Astrocyte (in vitro differentiated cells and primary cell): ENCODE results near the gene MDN1. TPM values are rescaled to one million over a fixed set of nuclear protein-coding genes. Genes with fewer than 3 reads are reported as not detected.

Experiments
- DNase-seq: peaks from one replicate; pipeline ENCODE4 v3.0.0-alpha.2; 2010; ENCODE audit warnings: low read depth
- FAIRE-seq: peaks from 2 replicates; lab custom pipeline; 2011; peaks lifted over from hg19 to GRCh38; lab: Jason Lieb, UNC
- H2AFZ ChIP-seq: 2 replicates; pipeline ENCODE4 v1.6.0; 2012; ENCODE audit warnings: low read depth, low read length, inconsistent platforms
- H3K27ac ChIP-seq: 2 replicates; pipeline ENCODE4 v1.5.1; 2011; ENCODE audit warnings: low read depth, low read length, inconsistent platforms
- H3K27me3 ChIP-seq: 2 replicates; pipeline ENCODE4 v1.6.0; 2011; ENCODE audit warnings: low read length, inconsistent platforms; ENCODE audit not compliant: insufficient read depth
- H3K36me3 ChIP-seq: 2 replicates; pipeline ENCODE4 v1.5.1; 2011; ENCODE audit warnings: low read length, inconsistent platforms; ENCODE audit not compliant: insufficient read depth
- H3K4me1 ChIP-seq: 2 replicates; pipeline ENCODE4 v1.5.1; 2011; ENCODE audit warnings: low read length, inconsistent platforms; ENCODE audit not compliant: insufficient read depth
- H3K4me2 ChIP-seq: 2 replicates; pipeline ENCODE4 v1.6.0; 2012; ENCODE audit warnings: low read length, inconsistent platforms
- H3K4me3 ChIP-seq: 2 replicates; pipeline ENCODE4 v1.5.1; 2011; ENCODE audit warnings: low read depth, mild to moderate bottlenecking, low read length, inconsistent platforms; ENCODE audit not compliant: insufficient read depth
- H3K79me2 ChIP-seq: 2 replicates; pipeline ENCODE4 v1.6.0; 2012; ENCODE audit warnings: mild to moderate bottlenecking, low read length, inconsistent platforms; ENCODE audit not compliant: insufficient read depth
- H3K9ac ChIP-seq: 2 replicates; pipeline ENCODE4 v1.6.0; 2012; ENCODE audit warnings: mild to moderate bottlenecking, low read length, inconsistent platforms
- H3K9me3 ChIP-seq: 2 replicates; pipeline ENCODE4 v1.5.1; 2012; ENCODE audit warnings: low read depth, mild to moderate bottlenecking, low read length, inconsistent platforms; ENCODE audit not compliant: insufficient read depth
- H4K20me1 ChIP-seq: 2 replicates; pipeline ENCODE4 v1.6.0; 2012; ENCODE audit warnings: low read length, inconsistent platforms; ENCODE audit not compliant: insufficient read depth
- H3K27ac Mint-ChIP-seq: one replicate; pipeline ENCODE4 v1.8.0; 2021; ENCODE audit warnings: mild to moderate bottlenecking, mixed read lengths; ENCODE audit not compliant: unreplicated experiment
- H3K27me3 Mint-ChIP-seq: one replicate; pipeline ENCODE4 v1.8.0; 2021; ENCODE audit warnings: low read depth, mixed read lengths; ENCODE audit not compliant: unreplicated experiment
- H3K36me3 Mint-ChIP-seq: one replicate; pipeline ENCODE4 v1.8.0; 2021; ENCODE audit warnings: low read depth, mixed read lengths; ENCODE audit not compliant: unreplicated experiment
- H3K4me1 Mint-ChIP-seq: one replicate; pipeline ENCODE4 v1.8.0; 2021; ENCODE audit warnings: low read depth, mixed read lengths; ENCODE audit not compliant: unreplicated experiment
- H3K4me3 Mint-ChIP-seq: one replicate; pipeline ENCODE4 v1.8.0; 2021; ENCODE audit warnings: mild to moderate bottlenecking, moderate library complexity, mixed read lengths; ENCODE audit not compliant: unreplicated experiment
- H3K9me3 Mint-ChIP-seq: one replicate; pipeline ENCODE4 v1.8.0; 2021; ENCODE audit warnings: mild to moderate bottlenecking, mixed read lengths; ENCODE audit not compliant: unreplicated experiment
- EZH2 ChIP-seq: IDR thresholded peaks from 2 replicates; pipeline ENCODE4 v1.6.1; 2012; ENCODE audit warnings: mild to moderate bottlenecking, low read length, inconsistent platforms; ENCODE audit not compliant: insufficient read depth
- total RNA-seq: library from RNA; stranded (reverse); gene quantifications from 2 replicates; pipeline ENCODE4 v1.2.1, GENCODE V29; 2021
- TF ChIP-seq, protein P1 (sequence below): IDR thresholded peaks from 2 replicates; pipeline ENCODE4 v1.5.1; 2011; ENCODE audit warnings: low read depth, mild to moderate bottlenecking, inconsistent platforms, low read length, moderate library complexity; ENCODE audit not compliant: insufficient read depth

Gene MDN1
- total RNA-seq, 1 donor from 2014 or later = 35.7 TPM

DNA sequence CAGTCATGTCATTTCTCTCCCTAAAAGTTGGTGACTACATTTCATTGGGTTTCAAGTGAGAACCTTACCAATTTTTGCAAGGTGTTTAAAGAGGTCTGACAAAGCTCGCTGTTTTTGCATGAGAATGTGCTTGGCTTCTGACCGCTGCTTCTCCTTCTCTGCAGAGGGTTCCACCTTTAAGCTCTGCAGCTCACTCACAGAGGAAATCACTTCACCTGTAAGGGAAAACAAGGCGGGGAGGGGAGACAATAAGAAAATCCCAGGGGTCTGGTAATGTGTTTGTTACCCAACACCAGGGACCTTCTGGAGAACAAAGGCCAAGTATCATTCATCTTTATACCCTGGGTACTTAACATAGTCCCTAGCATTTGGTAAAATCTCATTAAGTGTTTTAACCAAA lies 141.1 kb downstream of the MDN1 start:
- Histone ChIP-seq H3K9ac (no peak overlapping the region), H3K4me3 (no peak overlapping the region), H3K36me3 (peaks cover 54% of the 10 kb centered on the region), H3K9me3 (no peaks in the 10 kb centered on the region), H3K4me1 (no peaks in the 10 kb centered on the region), H4K20me1 (peaks cover 3% of the 10 kb centered on the region), H3K79me2 (no peaks in the 10 kb centered on the region), H3K4me2 (no peak overlapping the region), H3K27me3 (no peaks in the 10 kb centered on the region), H3K27ac (no peak overlapping the region), H2AFZ (no peak overlapping the region)
- no peaks in the 10 kb centered on the region for H3K9me3 Mint-ChIP-seq
- DNase-seq (no peak), FAIRE-seq (no peak)
- TF ChIP-seq EZH2 = no peak
- TF ChIP-seq, protein P1, sequence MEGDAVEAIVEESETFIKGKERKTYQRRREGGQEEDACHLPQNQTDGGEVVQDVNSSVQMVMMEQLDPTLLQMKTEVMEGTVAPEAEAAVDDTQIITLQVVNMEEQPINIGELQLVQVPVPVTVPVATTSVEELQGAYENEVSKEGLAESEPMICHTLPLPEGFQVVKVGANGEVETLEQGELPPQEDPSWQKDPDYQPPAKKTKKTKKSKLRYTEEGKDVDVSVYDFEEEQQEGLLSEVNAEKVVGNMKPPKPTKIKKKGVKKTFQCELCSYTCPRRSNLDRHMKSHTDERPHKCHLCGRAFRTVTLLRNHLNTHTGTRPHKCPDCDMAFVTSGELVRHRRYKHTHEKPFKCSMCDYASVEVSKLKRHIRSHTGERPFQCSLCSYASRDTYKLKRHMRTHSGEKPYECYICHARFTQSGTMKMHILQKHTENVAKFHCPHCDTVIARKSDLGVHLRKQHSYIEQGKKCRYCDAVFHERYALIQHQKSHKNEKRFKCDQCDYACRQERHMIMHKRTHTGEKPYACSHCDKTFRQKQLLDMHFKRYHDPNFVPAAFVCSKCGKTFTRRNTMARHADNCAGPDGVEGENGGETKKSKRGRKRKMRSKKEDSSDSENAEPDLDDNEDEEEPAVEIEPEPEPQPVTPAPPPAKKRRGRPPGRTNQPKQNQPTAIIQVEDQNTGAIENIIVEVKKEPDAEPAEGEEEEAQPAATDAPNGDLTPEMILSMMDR = no peak
- no peaks in the 10 kb centered on the region for H3K27me3 Mint-ChIP-seq
- H3K4me1 Mint-ChIP-seq = peaks cover 1% of the 10 kb centered on the region
- peaks cover 24% of the 10 kb centered on the region for H3K36me3 Mint-ChIP-seq
- no peak overlapping the region for H3K27ac Mint-ChIP-seq
- no peak overlapping the region for H3K4me3 Mint-ChIP-seq

DNA sequence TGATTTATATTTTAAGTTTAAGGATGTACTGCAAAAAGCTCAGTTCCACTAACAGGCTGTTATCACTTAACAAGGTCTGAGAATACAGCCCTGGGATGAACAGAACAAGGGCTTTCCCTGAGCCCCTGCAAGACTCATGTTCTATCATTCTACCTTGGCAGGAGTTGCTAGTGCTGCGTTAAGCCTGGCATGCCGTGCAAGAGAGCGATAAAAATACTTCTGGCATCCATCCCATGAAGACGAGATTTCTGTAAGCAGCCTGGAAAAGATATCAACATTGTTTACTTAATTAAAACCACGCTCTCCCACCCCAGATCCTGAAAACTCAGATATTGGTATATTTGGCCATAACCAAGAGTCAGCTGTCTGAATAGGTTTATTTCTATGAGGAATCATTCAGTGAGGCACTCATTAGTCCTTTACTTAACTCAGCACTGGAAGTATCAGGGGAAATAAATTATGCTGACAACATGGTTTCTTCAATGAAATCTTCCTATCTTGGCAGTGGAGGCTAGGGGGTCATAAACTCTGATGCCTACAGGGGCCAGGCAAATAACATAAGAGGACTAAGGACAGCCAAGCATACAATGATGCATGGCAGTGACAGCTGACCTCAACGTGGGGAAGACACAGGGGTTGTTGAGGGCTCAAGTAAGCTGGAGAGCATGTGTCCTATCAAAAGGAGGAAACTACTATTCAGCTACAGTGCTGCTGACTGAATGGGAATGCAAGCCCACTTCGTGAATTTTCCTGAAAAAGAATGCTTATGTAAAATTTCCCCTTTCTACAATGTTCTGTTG lies 143.4 kb downstream of the MDN1 start:
- no peak overlapping the region for H3K9ac ChIP-seq
- no peaks in the 10 kb centered on the region for H3K79me2 ChIP-seq
- no peaks in the 10 kb centered on the region for H3K27me3 ChIP-seq
- Mint-ChIP-seq H3K9me3 (no peaks in the 10 kb centered on the region), H3K4me3 (no peak overlapping the region), H3K27ac (no peak overlapping the region), H3K27me3 (no peaks in the 10 kb centered on the region), H3K36me3 (peaks cover 24% of the 10 kb centered on the region), H3K4me1 (peaks cover 1% of the 10 kb centered on the region)
- no peaks in the 10 kb centered on the region for H4K20me1 ChIP-seq
- H3K4me1 ChIP-seq = no peaks in the 10 kb centered on the region
- peaks cover 70% of the 10 kb centered on the region for H3K36me3 ChIP-seq
- H3K27ac ChIP-seq = no peak overlapping the region
- H2AFZ ChIP-seq = no peak overlapping the region
- FAIRE-seq = no peak
- TF ChIP-seq EZH2 = no peak
- TF ChIP-seq, protein P1 = no peak
- H3K4me3 ChIP-seq = no peak overlapping the region
- no peak overlapping the region for H3K4me2 ChIP-seq
- no peaks in the 10 kb centered on the region for H3K9me3 ChIP-seq
- peak; percentile 25 for DNase-seq
